HG02981 (cell line): Measurements from ENCODE around the gene CAMTA1.

Experiments
- ATAC-seq: cut with Tn5 transposase; IDR thresholded peaks from one replicate; pipeline ENCODE4 v1.9.1; 2021; ENCODE audit warnings: mild to moderate bottlenecking, moderate library complexity; ENCODE audit not compliant: unreplicated experiment

The CAMTA1 gene

GRCh38 chr1:6923012-6923411, 137.8 kb downstream of the CAMTA1 start:
- no peak for ATAC-seq

DNA sequence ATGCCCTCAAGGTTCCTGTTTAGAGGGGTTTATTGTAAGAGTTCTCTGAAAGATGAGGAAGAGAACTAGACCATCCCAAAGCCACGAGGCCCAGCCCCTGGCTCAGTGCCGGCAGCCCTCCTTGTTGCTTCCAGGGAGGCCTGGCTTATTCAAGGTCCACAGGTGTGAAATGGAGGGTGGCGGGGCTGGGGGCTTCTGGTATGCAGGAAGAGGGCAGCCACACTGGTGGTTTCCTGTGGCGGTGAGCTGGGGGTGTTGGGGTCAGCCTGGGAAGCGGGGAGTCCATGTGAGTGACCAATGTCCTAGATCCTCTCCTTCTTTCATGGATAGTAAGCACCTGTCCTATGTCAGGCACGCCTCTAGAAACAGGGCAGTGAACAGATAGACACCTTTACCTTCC, 138.2 kb downstream of the CAMTA1 start:
- no peak for ATAC-seq

DNA sequence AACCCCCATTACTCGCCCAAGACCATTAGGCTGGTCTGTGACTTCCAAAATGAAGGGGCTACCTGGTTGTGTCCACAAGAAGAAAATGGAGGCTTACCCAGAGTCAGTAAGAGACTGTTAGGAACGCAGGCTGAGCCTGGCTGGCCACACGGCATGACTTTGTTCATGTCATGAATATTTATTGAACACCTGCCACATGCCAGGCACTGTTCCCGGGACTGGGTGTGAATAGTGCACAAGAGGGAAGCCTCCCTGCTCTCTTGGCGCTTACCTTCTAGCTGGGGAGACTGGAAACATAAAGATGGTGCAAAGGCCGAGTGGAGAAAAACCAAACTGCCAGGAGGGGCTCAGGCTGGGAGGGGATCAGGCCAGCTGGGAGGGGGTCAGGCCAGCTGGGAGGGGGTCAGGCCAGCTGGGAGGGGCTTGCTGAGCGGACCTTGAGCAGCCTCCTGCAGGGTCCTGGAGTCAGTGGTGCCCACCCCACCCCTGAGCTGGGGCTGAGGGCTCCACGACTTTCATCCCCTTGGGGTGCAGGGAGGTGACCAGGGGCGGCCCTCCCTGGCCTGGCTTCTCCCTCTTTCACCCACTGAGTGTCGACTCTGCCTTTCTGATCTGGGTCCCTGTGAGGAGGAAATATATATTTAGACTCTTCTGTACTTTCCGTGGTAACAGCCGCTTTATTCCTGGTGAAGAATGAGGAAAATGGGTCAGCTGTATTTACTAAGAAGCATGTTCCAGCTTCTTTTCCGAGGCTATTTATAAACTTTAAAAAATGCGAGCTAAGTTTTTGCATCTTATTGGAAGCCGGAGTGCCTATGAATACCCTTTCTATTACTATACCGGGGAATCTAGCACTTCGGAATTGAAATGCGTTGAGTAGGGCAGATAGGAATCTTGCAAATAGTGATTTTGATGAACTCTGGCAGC, 139.0 kb downstream of the CAMTA1 start:
- ATAC-seq: no peak

- no peak for ATAC-seq
Measured at GRCh38 chr1:6924891-6925290, 139.6 kb downstream of the CAMTA1 start.

DNA sequence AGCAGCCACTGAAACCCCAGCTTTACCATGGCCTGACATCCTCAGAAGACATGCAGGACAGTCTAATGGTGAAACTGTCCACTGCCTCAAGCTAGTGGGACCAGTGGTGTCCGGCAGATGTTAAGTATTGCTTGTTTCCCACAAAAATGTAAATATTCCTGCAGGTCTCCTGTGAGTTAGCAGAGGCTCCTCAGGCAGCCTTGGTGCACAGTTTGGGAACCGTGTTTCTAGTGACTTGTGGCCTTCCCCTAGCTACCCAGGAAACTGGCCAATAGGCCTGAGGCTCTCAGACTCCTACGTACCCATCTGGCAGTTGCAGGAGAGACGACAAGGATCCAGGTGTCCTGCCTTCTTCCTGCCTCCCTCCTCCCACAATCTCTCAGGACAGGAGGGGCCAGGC, 142.4 kb downstream of the CAMTA1 start:
- ATAC-seq: no peak

- ATAC-seq: no peak
Measured at GRCh38 chr1:6928106-6928885, 143.0 kb downstream of the CAMTA1 start.

DNA sequence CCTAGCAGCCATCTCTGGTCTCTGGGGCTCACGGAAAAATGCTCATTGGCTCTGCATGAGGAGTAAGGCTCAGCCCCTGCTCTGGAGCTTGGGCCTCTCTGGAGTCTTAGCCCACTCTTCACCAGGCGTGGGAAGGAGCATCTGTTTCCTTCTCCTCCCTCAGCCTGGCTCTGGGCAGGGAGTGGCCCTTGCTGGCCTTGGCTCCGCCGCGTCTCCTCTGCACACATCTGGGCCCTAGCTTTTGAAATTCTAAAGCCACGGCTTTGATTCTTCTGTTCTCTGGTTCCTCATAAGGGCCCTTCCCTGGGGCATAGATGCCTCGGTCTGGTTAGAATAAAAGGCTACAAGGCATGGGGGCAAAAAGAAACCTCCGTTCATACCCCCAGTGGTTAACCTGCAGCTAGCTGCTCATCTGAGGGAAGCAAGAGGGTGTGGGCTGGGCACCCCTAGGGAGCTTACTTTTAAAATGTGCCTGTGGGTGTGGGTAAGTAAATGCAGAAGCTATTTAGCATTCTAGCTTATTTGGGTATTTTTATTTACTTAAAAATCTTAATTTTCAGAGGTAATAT, 145.6 kb downstream of the CAMTA1 start:
- ATAC-seq: no peak

DNA sequence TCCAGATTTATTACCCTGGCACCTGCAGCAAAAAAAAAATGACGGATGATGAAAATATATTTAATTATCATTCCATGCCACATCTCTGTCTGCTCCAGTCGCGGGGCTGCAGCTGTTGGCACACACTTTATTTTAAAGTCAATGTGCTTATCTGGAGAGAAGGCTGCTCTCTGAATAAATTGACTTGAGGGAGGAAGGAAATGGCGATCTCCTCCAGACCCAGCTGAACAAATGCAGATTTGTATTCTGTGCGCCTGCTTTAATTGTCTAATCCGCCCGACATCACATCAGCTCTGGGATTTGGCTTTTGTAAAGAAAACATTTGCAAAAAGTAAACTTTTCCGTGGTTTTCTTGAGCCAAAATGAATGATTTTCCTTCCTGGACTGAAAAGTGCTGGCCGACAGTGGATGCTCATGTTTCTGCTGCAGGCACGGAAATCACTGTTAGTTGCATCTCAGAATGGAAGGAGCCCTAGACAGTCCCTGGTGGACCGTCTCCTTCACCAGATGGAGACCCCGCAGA, 150.2 kb downstream of the CAMTA1 start:
- ATAC-seq: no peak

- no peak for ATAC-seq
Measured at GRCh38 chr1:6935911-6936690, 150.8 kb downstream of the CAMTA1 start.

DNA sequence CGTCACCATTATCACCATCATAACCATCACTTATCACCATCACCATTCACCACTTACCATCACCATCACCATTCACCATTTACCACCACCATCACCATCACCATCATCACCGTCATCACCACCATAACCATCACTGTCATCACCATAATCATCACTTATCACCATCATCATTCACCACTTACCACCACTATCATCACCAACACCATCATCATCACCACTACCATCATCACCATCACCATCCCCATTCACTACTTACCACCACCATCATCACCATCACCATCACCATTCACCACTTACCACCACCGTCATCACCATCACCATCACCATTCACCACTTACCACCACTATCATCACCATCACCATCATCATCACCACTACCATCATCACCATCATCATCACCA, 151.8 kb downstream of the CAMTA1 start:
- ATAC-seq: no peak

GRCh38 chr1:6939363-6939762, 154.1 kb downstream of the CAMTA1 start:
- no peak for ATAC-seq

DNA sequence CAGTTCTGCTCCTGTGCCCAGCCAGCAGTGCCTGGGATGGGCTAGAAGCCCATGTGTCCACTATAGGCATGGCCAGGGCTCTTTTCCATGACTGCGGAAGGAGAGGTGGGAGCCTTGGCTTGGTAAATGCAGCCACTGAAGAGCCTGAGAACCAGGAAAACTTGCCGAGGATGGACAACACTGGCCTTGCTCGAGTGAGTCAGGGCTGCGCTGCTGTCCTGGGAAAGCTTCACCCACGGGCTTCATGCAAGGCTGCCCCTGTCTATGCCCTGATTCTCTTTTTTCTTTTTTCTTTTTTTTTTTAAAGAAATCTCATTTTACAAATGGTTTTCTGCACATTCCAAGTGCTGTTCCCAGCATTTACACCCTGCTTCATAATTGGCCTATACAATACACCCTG, 156.5 kb downstream of the CAMTA1 start:
- no peak for ATAC-seq

GRCh38 chr1:6942990-6943389, 157.7 kb downstream of the CAMTA1 start:
- no peak for ATAC-seq

- ATAC-seq: no peak
Measured at GRCh38 chr1:6944434-6944833, 159.2 kb downstream of the CAMTA1 start.

GRCh38 chr1:6947952-6948351, 162.7 kb downstream of the CAMTA1 start:
- ATAC-seq: no peak

DNA sequence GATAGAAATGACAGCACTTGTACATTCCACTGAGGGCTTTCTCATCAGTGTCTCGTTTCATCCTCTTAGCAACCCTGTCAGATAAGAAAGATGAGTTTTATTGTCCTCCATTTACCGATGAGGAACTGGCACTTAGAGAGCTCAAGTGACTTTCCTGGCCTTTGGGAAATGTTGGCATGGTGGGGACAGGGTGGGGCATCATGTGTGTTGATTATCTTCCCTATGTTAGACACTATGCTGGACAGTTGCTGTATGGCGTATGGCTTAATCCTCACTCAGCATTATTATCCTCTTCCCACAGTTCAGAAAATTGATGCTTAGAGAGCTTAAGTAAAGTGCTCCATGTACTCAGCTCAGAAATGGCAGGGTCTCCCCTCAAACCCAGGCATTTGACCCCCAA, 163.2 kb downstream of the CAMTA1 start:
- ATAC-seq: no peak

GRCh38 chr1:6948861-6949260, 163.6 kb downstream of the CAMTA1 start:
- no peak for ATAC-seq

GRCh38 chr1:6950001-6950765, 164.9 kb downstream of the CAMTA1 start:
- no peak for ATAC-seq

- ATAC-seq: no peak
Measured at GRCh38 chr1:6951536-6951935, 166.3 kb downstream of the CAMTA1 start.

- ATAC-seq: no peak
Measured at GRCh38 chr1:6953216-6953615, 168.0 kb downstream of the CAMTA1 start.
